NCI-H82 treated with DMSO at 0.1 percent for 48 hours (cell line): ENCODE measurements around the gene FAM240B.

Experiments used
- DNase-seq: peaks from one replicate; lab custom pipeline; 2025; ENCODE audit not compliant: unreplicated experiment; lab: John Stamatoyannopoulos, UW

FAM240B gene

DNA sequence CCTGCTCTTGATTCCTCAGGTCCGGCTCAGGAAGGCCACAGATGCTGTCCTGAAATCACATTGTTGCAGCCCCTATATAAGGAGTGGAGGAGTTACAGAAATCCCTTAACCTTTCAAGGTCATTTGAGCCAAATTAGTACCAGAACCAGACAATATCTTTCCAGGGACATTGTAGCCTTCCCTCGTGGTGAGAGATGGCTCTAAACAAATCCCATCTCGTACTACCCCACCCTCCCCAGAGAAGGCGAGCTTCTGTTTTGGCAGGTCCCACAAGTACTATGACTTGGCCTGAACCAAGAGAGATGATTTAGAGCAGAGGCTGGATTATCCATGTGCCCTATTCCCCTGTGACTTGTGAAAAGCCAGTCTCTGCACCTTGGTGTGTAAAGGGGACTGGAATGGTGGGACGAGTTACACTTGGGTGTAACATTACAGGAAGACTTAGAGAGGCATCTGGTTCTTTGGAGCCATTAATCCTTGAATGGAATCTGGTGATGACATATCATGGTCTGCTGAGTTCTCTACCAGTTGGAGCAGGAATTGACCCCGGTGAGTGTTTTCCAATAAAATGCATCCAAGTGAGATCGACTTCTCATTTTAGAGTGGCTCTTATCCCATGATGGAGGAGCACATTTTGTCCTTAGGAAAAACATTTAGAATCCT lies at the start of gene FAM240B:
FAM240B (minus strand) TSS at position 51 of the 663 bp plus-strand sequence. CDS start 16,134 bp downstream, outside the sequence.
- no peak for DNase-seq

DNA sequence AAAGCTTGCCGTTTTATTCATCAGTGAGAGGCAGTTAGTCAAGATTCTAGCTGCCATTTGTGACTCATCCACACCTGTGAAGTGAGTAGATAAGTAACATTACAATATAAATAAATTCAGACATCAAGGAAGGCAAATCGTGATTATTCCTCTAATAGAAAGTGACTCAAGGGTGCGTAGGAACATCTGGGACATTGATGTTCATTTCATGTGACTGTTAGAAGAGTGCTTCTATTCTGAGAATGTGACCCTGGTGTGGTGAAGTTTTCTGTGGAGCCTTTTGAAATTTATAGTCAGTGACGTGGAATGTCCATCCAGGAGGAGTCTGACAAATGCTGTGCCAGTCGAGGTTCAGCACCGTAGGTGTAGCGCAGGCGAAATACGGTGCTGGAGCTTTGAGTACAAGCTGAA lies 48.4 kb upstream of the FAM240B start:
- DNase-seq, result no peak

DNA sequence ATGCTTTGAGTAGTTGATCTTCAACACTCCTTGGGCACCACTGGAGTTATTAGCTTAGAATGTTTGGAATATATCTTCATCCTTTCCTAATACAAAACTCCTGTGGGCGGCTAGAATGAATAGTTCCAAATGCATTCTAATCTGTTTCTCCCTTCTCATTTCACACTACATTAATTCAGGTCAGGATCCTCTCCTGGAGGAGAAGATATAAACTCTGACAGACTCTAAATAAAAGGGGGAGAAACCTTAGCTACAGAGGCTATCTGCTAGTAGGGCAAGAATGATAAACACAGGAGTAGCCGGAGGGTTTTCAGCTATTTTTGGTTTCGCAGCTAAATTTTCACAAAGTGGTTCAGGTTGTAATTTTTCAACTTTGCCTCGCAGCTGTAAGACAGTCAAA lies 45.2 kb upstream of the FAM240B start:
- DNase-seq, result no peak

DNA sequence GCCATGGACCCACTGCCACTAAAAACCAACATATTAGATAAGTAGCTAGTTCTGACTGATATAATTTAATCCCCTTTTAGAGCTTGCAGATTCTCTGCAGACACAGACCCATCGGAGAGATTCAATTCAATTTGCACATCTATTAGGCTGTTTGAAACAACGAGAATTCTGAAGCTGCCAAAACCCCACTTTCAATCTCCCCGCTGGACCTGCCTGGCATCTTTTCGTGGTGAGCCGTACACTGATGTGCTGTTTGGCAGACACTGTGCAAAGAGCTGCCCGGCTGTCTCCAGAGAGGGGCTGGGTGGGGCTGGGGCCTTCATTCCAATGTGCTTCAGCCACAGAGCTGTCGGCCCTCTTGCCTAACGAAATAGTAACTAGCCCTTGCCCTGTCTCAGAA lies 42.1 kb upstream of the FAM240B start:
- DNase-seq, result no peak

DNA sequence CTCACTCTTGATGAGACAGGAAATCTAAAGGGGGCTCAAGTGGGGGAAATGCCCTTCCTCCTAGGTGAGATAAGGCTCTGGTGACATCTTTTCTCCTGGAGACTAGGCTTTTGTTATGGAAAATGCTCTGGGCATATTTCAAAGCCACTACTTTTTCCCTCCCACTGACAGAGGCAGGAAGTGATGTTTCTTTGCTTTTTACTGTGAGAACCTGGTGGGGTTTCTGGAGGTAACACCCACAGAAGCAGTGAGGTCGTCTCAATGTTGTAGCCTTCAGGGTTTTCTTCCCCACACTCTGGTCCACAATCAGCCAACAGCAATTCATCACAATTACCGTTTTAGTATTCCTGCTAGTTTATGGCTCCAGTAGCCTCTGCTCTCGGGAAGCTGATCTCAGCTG lies 41.4 kb upstream of the FAM240B start:
- DNase-seq, result no peak

DNA sequence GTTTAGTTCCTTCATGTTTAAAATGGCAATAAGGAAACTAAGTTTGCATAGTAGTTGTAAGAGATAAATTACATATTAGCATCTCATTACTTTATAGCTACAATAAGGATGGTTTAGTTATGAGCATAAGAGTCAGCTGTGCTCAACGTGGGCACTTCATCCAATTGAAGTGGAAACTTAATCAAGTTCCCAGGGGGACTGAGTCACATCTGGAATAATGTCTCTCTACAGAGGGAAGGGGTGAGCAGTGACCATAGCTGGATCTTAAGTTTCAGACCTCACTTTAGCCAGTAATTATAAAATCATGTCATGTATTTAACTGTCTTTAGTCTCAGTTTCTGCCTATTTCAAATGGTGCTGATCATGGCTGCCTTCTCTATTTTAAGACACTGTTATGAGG lies 36.8 kb upstream of the FAM240B start:
- no peak for DNase-seq

DNA sequence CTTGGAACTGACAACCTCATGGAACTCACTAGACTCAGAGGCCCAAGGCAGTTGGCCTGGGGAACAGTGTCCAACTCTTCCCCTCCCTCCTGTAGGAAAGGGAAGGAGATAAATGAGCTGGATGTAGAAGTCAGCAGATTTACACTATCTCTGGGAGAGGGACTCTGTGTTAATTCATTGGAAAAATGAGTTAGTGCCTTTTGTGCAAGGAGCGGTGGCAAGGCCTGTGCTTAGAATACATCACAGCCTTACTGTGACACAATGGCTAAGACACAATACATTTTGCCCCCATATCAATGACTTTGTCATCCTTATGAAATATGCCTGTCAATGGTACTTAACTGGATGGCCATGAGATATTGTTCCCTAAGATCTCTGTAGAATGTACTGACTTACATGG lies 28.0 kb upstream of the FAM240B start:
- DNase-seq, result no peak

DNA sequence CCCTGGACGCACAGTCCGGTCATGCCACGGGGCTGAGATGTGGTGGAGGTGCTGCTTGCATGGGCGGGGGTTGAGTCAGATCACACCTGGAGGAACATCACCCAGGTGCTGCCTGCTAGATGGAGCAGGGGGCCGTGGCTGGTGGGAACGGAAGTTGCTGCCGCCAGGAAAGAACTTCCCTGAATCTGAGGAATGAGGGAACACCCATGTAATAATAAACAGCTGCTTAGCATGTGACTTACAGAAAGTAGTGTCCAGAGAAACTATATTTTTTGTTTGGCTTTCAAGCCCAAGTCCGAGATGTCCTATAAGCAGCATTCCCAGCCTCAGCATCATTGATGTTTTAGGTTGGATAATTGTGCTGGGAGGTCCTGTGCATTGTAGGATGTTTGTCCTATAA lies 27.1 kb upstream of the FAM240B start:
- DNase-seq, result no peak

DNA sequence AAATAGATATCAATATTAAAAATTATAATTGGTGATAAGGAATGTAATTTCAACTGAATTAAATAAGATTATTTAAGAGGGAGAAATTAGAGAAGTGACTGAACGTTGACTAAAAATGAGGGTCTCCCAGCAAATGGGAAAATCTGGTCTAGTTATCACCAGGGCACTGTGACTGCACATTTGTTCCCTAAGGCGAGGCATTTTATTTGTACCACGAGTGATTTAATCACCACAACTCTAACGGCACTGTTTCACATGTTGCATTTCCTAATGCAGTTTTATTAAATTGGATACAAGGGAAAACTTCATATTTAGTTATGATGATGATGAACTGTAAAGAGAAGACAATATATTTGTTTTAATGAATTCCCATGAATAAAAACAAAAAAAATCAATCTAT lies 26.4 kb upstream of the FAM240B start:
- no peak for DNase-seq

DNA sequence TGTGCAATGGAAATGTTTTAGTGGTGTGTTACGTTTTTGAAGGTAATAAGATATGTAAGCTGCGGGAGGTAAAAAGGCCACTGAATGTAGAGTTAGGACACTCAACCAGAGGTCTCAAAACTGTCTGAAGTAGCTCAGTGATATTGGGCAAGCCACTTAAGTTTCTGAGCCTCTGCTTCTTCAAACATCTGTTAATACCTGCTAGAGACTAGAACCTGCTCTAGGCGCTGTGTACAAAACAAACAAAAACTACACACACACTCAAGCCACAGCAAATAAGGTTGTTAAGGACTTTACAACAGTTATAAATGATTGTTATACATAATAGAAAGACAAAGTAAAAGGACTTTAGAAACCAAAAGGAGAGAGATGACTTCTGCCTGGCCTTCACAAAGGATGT lies 24.6 kb upstream of the FAM240B start:
- DNase-seq, result no peak

DNA sequence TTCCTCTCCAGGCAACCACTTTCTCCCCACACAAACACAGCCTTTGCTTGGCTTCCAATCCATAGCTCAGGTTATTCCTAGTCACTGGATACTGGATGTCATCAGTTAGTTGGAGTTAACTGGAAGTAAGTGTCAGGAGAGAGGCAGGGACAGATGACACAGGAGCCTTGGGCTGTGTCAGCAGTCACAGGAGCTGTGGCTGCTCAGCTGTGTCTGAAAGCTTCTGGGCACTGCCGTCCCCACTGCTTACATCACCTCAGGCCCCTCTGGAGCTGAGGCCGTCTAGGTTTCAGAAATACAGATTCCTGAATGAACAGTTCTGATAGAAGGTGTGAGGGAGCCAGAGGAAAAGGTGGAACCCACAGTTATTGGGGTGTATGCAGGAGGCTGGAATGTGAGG lies 17.3 kb upstream of the FAM240B start:
- DNase-seq, result no peak

DNA sequence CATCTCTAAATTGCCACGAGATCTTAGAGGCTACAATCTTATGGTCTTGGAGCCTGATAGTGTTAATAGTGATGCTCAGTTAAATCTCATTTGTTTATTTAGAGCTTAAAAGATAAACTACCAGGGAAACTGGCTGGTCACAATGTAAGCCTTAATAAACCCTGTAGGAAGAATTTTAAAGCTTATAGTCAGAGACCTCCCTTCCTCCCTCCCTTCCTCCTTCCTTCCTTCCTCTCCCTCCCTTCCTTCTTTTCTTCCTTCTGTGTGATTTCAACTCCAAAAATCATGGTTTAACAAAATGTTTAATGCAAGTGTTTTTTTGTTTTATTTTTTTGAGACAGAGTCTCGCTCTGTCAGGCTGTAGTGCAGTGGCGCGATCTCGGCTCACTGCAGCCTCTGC lies 14.9 kb upstream of the FAM240B start:
- no peak for DNase-seq

DNA sequence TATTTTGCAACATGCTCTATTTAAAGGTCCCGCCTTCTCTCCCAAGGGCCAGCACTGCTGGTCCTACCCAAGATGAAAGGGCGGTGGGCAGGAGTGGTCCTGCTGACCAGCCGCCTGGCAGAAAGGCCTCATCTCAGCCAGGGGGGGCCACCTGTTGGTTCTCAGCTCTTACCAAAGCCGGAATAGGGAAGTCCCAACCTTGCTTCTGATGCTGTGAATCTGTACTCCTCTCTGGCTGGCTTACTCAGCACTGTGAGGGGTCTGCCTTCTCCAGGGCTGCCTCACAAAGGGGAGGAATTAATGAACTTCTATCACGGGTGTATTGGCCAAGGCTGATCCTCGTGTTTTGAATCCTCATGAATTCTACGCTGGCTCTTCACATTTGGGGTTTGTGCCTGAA lies 13.6 kb upstream of the FAM240B start:
- no peak for DNase-seq

DNA sequence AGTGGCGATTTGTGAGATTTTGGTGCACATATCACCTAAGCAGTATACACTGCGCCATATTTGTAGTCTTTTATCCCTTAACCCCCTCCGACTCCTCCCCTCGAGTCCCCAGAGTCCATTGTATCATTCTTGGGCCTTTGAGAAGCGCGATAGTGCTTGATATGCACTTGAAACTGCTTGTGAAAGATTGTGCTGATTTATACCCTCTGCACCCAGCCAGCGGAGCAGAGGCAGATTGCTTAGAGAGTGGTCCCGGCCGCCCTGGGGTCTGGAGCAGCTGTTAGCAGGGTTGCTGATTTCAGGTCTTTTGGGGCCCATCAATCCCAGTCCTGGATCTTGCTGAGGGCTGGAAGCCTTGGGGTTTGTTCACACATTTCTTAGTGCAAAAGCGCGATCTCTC lies 13.0 kb upstream of the FAM240B start:
- no peak for DNase-seq

DNA sequence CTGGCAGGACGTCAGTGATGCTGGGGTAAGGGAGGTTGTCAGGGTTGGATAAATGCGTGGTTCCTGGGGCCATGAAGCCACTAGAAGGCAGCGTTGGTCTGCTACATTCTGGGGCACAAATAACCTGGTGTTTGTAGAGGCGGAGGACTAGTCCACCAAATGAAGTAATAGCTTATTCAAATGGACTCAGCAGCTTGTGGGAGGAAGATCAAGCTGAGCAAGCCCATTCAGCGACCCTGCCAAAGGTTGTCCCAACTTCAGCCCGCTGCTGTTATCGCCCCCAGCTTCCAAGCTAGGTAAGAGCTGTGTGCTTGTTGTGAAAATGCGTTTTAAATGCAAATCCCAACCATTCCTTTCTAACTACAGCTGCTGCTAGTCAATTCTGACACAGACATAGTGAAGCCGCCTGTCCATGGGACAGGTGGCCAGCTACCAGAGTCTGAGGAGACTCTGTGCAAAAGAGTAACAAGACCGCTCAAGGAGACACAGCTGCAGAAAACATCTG lies 7.6 kb upstream of the FAM240B start:
- no peak for DNase-seq

DNA sequence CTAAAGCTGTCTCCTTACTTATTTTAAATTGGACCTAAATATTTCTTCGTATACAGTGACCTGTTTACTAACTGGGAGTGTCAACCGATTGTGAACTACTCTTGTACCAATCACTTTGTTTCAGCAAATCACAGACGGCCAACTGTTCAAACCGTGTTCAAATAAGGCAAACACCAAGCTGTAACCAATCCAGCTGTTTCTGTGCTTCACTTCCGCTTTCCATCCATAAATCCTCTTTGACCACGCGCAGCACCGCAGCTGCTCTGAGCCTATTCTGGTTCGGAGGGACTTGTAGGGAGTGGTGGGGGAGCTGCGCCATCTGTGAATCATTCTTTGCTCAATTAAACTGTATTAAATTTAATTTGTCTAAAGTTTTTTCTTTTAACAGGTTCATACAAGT lies 4.8 kb upstream of the FAM240B start:
- no peak for DNase-seq

DNA sequence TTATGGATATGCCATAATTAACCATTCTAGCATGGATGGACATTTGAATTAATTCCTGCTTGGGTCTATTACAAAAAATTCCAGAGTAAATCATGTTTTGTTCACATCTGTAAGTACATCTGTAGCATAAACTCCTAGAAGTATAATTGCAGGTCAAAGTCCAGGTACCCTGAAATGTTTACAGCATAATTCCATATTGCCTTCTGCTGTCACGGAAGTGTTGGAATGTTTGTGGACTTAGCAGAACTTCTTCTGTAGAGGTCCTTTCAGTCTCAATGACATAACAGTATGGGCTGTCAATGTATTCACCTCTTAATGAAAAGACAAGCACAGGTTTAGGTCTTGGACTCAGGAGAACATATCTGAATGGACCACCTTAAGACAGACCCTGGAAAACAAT lies 1.8 kb downstream of the FAM240B start:
- DNase-seq, result no peak

DNA sequence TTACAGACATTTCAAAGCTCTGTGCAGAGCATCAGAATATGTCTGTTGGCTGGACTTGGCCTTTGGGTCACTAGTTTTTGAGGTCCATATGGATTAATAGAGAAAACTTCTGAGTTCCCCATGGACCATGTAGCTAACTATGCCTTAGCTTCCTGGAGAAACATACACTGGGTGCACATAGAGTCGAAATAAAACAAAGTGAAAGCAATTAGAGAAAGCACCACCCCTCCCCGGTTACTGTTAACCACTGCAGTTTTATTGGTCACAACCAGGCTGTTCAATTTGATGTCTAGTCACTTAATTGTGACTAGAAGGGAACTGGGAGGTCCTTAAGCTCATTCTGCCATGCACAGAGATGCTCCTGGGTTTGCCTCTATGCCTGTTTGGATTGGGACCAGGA lies 4.2 kb downstream of the FAM240B start:
- DNase-seq, result no peak

DNA sequence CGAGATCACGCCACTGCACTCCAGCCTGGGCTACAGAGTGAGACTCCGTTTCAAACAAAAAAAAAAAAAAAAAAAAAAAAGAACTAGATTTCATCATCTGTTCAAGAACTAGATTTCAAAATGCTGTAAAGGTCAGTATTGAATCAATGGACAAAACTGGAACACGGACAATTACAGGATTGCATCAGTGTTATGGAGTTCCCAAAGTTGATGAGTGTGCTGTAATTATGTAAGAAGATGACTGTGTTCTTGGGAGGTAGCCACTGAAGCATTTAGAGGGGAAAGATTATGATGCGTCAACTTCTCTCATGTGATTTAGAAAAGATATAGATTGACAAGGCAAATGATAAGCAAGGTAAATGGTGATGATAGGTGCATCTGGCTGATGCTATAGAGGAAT lies 6.5 kb downstream of the FAM240B start:
- DNase-seq, result no peak

DNA sequence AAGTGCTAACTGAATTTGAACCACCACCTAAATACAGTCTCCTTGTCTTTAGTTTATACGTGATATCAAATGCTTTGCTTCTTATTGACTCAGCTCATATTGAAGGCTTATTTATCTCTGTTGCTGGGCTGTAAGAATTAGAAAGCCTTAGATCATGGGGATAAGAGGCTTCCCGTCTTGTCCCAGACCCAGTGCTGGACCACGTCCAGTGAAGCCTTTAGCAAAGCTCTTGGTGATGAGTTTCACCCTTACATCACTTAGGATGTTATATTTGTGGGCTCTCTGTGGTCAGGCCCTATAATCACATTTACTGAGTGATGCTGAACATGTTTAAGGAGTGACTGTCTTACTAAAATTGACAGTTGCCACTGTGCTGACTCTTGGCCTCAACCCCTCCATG lies 11.2 kb downstream of the FAM240B start:
- no peak for DNase-seq

DNA sequence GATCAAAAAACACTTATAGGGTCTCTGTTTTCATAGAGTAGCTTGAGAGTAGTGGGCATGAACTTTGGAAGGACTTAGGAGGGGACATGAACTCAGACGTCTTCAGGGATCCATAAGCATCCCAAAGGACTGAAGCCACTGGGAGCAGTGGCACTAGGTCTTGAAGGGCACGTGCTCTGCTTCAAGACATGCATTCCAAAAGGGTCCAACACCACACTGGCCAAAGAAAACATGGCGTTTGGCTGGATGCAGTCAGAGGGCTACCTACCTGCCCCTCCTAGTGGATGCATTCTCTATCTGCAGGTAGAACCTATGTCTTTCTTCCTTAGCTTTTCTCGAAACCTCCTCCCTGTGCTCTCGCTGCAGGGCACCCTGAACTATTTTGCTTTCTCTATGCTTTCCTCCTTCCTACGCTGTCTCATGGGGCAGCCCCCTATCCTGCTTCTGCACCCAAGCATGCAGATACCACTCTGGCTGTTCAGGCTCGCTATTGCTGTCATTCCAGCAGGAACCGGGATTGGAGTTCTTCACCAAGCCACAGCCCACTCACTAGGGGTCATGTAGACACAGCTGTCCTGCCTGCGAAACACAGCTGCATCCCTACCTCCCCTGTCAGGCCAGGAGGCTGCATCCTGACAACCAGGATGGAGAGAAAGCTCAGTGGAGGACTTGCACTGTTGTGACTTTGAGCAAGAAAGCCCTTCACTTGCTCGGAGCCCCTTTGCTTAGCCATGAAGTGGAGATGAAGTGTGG lies 11.9 kb downstream of the FAM240B start:
- no peak for DNase-seq

DNA sequence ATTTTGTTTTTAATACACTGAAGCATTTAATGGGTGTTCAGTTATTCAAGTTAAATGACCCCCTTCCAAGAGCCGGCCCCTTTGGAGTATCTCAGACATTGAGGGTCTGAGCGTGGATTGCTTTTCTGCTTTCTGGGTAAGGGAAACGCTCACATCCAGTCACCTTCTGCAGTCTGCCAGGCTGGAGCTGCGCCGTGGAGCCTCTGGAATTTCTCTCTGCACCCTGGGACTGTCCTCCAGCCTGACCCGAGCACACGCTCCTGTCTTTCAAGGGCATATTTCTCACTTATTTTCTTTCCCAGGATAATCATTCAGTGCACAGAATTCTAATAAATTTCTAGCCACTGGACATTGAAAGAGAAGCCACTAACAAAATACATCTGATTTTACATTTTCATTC lies 13.4 kb downstream of the FAM240B start:
- no peak for DNase-seq

DNA sequence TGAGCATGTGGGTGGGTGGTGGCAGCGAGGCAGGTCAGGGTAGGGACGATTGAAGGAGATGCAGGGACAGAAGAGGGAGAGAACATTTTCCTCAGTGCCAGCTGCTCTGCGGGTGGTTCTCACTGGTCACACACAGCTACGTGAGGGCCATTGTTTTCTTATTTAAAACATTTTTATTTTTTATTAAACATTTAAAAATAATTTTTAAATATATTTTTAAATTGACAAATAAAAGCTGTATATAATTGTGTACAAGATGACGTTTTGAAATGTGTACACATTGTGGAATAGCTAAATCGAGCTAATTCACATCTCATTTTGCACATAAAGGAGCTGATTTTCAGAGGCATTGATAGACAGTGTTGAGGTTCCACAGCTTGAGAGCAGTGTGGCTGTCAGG lies 14.0 kb downstream of the FAM240B start:
- DNase-seq, result no peak
